HepG2 (cell line): ENCODE data around the gene FOXRED2. TPM values are rescaled to one million over a fixed set of nuclear protein-coding genes. Genes with fewer than 3 reads are reported as not detected.
A peak's percentile ranks its signal among the peaks of the same experiment; 100 is the strongest.

ENCODE experiments used
- BATF2 ChIP-seq: sonication (generic); formaldehyde crosslinking; IDR thresholded peaks from 2 replicates; pipeline ENCODE4 v1.8.0; 2022; ENCODE audit warnings: mild to moderate bottlenecking, missing genetic modification reagents, moderate library complexity
- CSRNP2 ChIP-seq: sonication (generic); formaldehyde crosslinking; conservative IDR thresholded peaks from 2 replicates; pipeline ENCODE4 v1.8.0; 2022; ENCODE audit warnings: low read depth, missing genetic modification reagents
- FOXK1 ChIP-seq: sonication (generic); formaldehyde crosslinking; IDR thresholded peaks from 2 replicates; pipeline ENCODE4 v1.4.0; 2020; ENCODE audit warnings: low read depth, missing genetic modification reagents, borderline replicate concordance
- MAFG ChIP-seq: sonication (generic); formaldehyde crosslinking; IDR thresholded peaks from 2 replicates; pipeline ENCODE4 v1.5.1; 2020; ENCODE audit warnings: mild to moderate bottlenecking, missing genetic modification reagents
- NFE2L2 ChIP-seq: fragments of 150-350 bp; IDR thresholded peaks from 2 replicates; pipeline ENCODE4 v1.6.1; 2014; ENCODE audit warnings: low read length
- NFKB2 ChIP-seq: sonication (generic); formaldehyde crosslinking; IDR thresholded peaks from 2 replicates; pipeline ENCODE4 v1.4.0; 2020; ENCODE audit warnings: missing genetic modification reagents, borderline replicate concordance
- NFYB ChIP-seq: sonication (generic); formaldehyde crosslinking; IDR thresholded peaks from 2 replicates; pipeline ENCODE4 v1.4.0; 2020; ENCODE audit warnings: missing genetic modification reagents
- NR3C1 ChIP-seq: sonication (generic); formaldehyde crosslinking; IDR thresholded peaks from 2 replicates; pipeline ENCODE4 v1.4.0; 2020; ENCODE audit warnings: missing genetic modification reagents
- RBM39 ChIP-seq: fragments of 200-400 bp; formaldehyde crosslinking; IDR thresholded peaks from one replicate; pipeline ENCODE4 v1.6.1; 2018; ENCODE audit warnings: antibody characterized with exemption, mild to moderate bottlenecking, low read depth, low read length; ENCODE audit not compliant: poor library complexity, severe bottlenecking
- RFX1 ChIP-seq: fragments of 450-650 bp; IDR thresholded peaks from 2 replicates; pipeline ENCODE4 v1.6.1; 2017
- SP4 ChIP-seq: sonication (generic); formaldehyde crosslinking; IDR thresholded peaks from 2 replicates; pipeline ENCODE4 v1.8.1; 2023; ENCODE audit warnings: mild to moderate bottlenecking, missing genetic modification reagents
- TERF1 ChIP-seq: sonication (generic); formaldehyde crosslinking; IDR thresholded peaks from 2 replicates; pipeline ENCODE4 v1.8.0; 2022; ENCODE audit warnings: mild to moderate bottlenecking, missing genetic modification reagents, moderate library complexity
- U2AF1 ChIP-seq: fragments of 200-400 bp; formaldehyde crosslinking; optimal IDR thresholded peaks from 2 replicates; pipeline ENCODE3; 2017; ENCODE audit warnings: mild to moderate bottlenecking, low read depth, low read length
- ZGPAT ChIP-seq: IDR thresholded peaks from 2 replicates; pipeline ENCODE4 v1.6.1; 2016; ENCODE audit warnings: mild to moderate bottlenecking
- ZNF138 ChIP-seq: sonication (generic); formaldehyde crosslinking; IDR thresholded peaks from 2 replicates; pipeline ENCODE4 v1.5.0; 2020; ENCODE audit warnings: mild to moderate bottlenecking, low read depth, missing genetic modification reagents
- ZNF160 ChIP-seq: sonication (generic); formaldehyde crosslinking; IDR thresholded peaks from 2 replicates; pipeline ENCODE4 v1.8.0; 2022; ENCODE audit warnings: mild to moderate bottlenecking, inconsistent platforms, missing genetic modification reagents
- ZNF672 ChIP-seq: sonication (generic); formaldehyde crosslinking; IDR thresholded peaks from 2 replicates; pipeline ENCODE4 v1.8.1; 2022; ENCODE audit warnings: missing genetic modification reagents
- ZNF7 ChIP-seq: IDR thresholded peaks from 2 replicates; pipeline ENCODE4 v1.6.1; 2016; ENCODE audit warnings: missing biosample characterization, missing genetic modification reagents
- polyA plus RNA-seq, 8 experiments: library from polyadenylated mRNA; depleted of rRNA in 3 of 8; stranded (reverse) in 7 of 8; unstranded in 1 of 8; fragments of >200 nt; fragmentation: Illumina TruSeq in 4 of 8; extraction: Trizol in 4 of 8; gene quantifications; 2 replicates each; pipeline versions ENCODE4 v1.2.1 to v1.2.3, GENCODE V29; 2011 to 2016; ENCODE audit warnings: low read depth in 4 of 8, missing spikeins in 1 of 8, mixed read lengths in 1 of 8; ENCODE audit not compliant: insufficient read depth in 1 of 8
- total RNA-seq, 5 experiments: library from RNA; depleted of rRNA; stranded (reverse); fragments of >200 nt; fragmentation: Illumina TruSeq; extraction: Trizol; gene quantifications; 2 replicates each; pipeline ENCODE4 v1.2.3, GENCODE V29; 2016; ENCODE audit warnings: low read depth in 1 of 5
- TF ChIP-seq, protein P1 (sequence below): sonication (generic); formaldehyde crosslinking; conservative IDR thresholded peaks from 2 replicates; pipeline ENCODE4 v1.4.0; 2020; ENCODE audit warnings: missing genetic modification reagents
- TF ChIP-seq, protein P2 (sequence below): sonication (generic); formaldehyde crosslinking; IDR thresholded peaks from 2 replicates; pipeline ENCODE4 v1.5.1; 2020; ENCODE audit warnings: missing genetic modification reagents, mild to moderate bottlenecking, borderline replicate concordance
- TF ChIP-seq, protein P3 (sequence below): sonication (generic); formaldehyde crosslinking; IDR thresholded peaks from 2 replicates; pipeline ENCODE4 v1.4.0; 2020; ENCODE audit warnings: missing genetic modification reagents

The FOXRED2 gene
- total and polyA plus RNA-seq, 2 of the 13 experiments (the other 11 are each of a cell fraction or from before 2014, with no cell fraction given) = 9.3 to 28.1 TPM

GRCh38 chr22:36481393-36482168 lies 25.3 kb downstream of the FOXRED2 start, which contains the start of gene TXN2 (continued):
- TF ChIP-seq BATF2 (CRISPR knock-in tag) (peak; percentile 67; the same call in 1 of the 2 replicates), SP4 (peak; percentile 26; the same call in 1 of the 2 replicates), NFYB (CRISPR knock-in tag) (peak; percentile 69), CSRNP2 (CRISPR knock-in tag) (no peak), ZNF7 (no peak), TERF1 (CRISPR knock-in tag) (no peak), MAFG (CRISPR knock-in tag) (no peak), RBM39 (peak; percentile 74), ZNF138 (CRISPR knock-in tag) (no peak), NR3C1 (CRISPR knock-in tag) (no peak), RFX1 (no peak), FOXK1 (CRISPR knock-in tag) (peak; percentile 67; the same call in 1 of the 2 replicates), NFE2L2 (no peak), U2AF1 (no peak), ZGPAT (peak; percentile 77), ZNF160 (no peak), ZNF672 (CRISPR knock-in tag) (no peak), NFKB2 (CRISPR knock-in tag) (peak; percentile 72; the same call in 1 of the 2 replicates)
- TF ChIP-seq, protein P1, sequence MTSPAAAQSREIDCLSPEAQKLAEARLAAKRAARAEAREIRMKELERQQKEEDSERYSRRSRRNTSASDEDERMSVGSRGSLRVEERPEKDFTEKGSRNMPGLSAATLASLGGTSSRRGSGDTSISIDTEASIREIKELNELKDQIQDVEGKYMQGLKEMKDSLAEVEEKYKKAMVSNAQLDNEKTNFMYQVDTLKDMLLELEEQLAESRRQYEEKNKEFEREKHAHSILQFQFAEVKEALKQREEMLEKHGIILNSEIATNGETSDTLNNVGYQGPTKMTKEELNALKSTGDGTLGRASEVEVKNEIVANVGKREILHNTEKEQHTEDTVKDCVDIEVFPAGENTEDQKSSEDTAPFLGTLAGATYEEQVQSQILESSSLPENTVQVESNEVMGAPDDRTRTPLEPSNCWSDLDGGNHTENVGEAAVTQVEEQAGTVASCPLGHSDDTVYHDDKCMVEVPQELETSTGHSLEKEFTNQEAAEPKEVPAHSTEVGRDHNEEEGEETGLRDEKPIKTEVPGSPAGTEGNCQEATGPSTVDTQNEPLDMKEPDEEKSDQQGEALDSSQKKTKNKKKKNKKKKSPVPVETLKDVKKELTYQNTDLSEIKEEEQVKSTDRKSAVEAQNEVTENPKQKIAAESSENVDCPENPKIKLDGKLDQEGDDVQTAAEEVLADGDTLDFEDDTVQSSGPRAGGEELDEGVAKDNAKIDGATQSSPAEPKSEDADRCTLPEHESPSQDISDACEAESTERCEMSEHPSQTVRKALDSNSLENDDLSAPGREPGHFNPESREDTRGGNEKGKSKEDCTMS = no peak
- TF ChIP-seq, protein P2, sequence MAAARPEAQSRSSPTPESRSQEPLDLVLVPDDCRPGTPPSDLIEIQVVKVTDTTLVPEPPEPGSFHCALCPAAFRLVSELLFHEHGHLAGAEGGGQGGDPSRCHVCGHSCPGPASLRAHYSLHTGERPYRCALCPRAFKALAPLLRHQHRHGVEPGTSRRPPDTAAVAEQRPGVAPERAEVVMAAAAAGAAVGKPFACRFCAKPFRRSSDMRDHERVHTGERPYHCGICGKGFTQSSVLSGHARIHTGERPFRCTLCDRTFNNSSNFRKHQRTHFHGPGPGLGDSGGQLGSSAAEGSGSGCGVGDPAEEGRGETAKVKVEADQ = no peak
- TF ChIP-seq, protein P3, sequence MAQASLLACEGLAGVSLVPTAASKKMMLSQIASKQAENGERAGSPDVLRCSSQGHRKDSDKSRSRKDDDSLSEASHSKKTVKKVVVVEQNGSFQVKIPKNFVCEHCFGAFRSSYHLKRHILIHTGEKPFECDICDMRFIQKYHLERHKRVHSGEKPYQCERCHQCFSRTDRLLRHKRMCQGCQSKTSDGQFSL = peak; percentile 98
